GM18526 (cell line): Measurements from ENCODE around the gene SCAI.

Experiments used
- POLR2A ChIP-seq: IDR thresholded peaks from 3 replicates; pipeline ENCODE4 v1.6.1; 2011; ENCODE audit not compliant: insufficient read length; ENCODE audit errors: extremely low read depth

Gene SCAI

DNA sequence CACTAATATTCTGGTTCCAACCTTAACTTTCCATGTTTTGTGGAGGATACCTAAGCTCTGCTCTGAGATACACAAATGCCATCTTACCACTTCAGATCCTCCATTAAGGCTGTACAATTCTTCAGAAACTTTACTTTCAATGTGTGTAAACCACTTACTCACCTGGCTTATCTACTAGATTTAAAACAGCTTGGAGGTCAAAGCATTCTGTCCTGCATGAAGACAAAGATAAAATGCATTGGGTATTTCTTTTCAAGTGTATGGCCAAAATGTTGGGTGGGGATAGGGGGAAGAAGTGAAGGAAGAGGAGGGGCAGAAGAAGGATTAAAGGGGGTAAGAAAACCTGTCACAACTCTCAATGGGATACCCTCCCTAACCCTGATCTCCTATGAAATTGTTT, 203.4 kb downstream of the SCAI start:
- TF ChIP-seq POLR2A = no peak

DNA sequence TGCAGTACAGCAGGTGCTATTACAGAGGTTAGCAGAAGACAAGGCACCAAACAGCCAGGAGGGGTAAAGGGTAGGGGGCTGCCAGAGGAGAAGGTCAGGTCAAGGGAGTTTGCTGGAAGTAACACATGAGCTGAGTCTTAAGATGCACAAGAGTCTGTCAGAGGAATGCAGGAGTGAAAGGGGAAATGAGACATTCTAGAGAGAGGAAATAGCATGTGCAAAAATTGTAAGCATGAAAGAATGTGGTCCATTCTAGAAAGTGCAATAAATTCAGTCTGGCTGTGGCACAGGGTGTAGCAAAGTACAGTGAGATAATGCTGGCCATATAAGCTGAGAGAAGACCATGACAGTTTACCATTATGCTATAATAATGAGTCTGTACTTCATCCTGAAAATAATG, 209.0 kb downstream of the SCAI start:
- no peak for TF ChIP-seq POLR2A

DNA sequence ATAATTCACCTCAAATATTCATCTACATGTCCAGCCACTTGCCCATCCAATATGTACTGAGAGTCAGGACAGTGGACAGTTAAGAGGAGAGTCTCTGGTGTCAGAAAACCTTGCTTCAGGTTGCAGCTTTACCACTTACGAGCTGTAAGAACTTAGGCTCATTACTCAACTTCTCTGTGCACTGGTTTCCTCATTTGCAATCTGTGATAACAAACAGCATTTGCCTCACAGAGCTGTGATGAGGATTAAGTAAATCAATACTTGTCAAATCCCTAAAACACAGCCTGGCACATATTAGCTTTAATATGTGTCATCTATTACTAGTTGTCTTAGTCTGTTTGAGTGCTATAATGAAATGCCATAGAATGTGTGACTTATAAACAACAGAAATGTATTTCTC, 211.0 kb downstream of the SCAI start:
- TF ChIP-seq POLR2A = no peak

DNA sequence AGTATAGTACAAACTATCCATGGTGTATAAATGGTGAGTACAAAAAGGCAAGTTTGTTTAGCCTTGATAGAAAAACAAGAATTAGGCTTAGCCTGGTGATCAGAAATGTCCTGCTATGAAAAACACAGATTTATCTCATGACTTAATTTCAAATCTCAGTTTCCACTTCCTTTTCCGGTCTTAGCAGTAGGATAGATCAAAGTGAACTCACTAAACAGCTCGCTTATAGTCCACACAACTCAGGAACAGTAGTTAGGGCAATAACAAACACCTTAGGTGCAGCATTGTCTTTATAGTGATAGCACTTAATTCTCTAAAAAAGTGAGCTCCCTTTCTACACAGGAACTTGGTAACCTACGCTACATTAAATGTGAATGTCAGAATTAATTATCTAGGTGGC, 213.9 kb downstream of the SCAI start:
- no peak for TF ChIP-seq POLR2A

DNA sequence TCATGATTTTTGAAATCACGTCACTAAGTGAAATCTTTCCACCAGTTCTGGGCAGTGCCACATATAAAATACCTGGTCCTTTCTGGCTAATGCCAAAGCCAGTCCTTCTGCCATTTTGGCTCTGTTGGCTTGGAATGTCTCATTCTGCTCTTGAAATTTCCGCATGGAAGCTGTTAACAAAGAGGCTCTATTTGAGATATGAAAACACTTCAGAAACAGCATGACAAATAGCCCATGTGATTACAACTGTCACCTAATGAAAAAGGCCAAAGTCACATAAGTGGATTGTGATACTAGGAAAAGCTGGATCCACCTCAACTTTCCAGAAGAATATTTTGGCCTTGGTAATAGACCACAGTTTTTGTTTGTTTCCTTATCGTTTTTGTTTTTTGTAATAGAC, 215.2 kb downstream of the SCAI start:
- TF ChIP-seq POLR2A = no peak

DNA sequence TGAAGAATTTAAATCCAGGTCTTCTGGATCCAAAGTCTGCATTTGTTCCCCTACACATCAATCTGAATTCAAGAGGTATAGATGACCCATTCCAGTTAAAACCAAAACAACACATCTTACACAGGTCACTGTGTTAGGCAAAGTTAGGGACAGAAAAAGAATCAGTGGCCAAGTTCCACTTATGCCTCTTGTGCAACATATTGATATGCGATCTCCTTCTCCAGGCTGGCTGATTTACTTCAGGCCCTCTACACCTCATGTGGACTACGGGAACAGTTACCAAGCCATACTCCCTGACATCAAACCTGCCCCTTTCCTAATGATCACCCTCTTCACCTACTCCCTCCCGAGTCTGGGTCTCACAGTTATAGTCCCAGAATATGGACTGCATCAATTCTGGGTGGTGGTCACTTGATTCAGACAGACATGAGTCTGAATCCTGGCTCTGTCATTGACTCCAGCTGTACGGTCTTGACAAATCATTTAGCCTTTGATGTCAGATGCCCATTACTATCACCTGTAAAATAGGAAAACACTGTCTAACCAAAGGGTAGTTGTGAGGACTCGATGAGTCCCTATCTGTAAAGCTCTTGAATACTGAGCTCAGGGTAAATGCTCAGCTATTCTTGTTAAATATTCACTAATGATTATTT, 228.4 kb downstream of the SCAI start:
- no peak for TF ChIP-seq POLR2A

DNA sequence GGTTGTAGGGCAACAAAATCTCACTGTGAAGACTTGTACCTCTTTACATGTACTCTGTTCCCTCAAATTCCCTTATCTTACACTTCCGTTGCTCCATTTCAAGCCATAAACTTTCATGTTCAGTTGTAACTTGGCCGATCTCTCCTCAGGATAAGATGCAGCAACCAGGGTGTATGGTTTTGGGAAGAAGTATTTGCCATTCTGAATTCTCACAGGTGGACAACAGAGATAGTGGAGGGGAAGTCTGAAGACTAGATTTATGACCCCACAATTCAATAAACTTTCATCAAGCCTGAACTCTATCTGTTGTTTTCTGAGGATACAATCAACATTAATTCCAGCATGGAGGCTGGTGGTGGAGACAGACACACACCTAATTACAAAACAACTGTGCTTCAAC, 229.9 kb downstream of the SCAI start:
- TF ChIP-seq POLR2A = no peak

DNA sequence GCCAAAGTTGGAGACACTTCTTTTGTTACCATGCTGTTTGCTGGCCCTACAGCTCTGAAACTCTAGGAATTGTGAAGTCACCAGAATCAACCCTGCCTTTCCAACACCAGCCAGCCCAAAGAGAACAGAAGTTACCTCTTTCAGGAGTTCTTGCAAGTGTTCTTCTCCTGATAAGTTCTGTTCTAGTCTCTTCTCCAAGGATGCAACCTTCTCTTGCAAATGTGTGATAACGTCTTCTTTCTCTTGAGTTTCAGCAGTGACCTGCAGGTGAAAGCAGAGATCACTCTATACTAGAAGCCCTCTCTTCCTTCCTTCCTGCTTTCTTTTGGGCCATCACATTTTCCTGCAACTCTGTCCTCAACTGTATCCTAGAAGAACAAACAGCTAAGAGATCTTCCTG, 231.6 kb downstream of the SCAI start:
- no peak for TF ChIP-seq POLR2A

DNA sequence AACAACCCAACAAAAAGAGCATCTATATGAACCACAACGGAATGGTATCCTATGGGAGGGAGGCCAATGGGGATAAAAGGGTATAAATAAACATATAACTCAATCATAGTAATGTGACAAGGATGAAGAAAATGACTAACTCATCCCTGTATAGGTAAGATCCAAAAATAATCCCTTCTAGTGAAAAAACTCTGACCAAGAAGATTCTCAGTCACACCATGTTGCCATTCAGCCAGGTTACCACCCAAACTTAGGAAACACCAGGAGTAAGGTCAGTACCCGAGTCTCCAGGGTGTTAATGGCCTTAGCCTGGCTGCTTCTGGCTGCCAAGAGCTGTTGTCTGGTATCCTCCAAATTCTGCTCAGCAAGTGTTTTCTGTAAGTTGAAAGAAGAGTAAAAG, 235.2 kb downstream of the SCAI start:
- no peak for TF ChIP-seq POLR2A

DNA sequence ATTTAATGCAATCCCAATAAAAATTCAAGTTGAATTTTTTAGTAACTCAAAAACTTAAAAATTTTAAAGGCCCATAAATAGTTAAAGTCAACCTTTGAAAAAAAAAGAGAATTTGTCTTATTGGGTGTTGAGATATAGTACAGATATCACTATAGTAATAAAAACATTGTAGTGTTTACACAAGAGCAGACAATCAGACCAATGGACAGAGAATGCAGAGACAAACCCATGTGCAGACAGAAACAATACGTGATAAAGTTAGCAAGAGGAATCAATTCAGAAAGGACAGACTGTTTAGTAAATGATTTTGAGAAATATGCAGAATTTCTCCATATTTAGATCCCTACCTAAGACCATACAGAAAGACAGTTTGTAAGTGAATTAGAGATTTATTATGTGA, 236.4 kb downstream of the SCAI start:
- no peak for TF ChIP-seq POLR2A

DNA sequence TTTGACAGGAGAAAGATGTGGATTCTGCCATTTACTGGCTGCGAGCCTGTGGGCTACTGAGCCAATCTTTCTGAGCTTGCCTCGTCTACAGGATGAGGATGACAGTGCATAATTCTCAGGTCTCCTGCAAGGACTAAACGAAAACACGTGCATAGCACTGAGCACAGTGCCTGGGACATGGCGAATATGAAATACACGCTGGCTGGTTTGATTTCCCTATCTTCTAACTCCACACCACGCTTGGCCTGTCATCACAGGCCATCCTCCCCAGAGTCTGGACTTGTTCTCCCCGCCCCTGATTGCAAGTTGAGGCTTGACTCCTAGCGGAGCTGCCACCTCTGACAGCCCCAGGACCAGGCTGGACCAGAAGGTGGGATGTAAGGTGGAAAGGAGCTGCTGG, 243.5 kb downstream of the SCAI start:
- TF ChIP-seq POLR2A = no peak

DNA sequence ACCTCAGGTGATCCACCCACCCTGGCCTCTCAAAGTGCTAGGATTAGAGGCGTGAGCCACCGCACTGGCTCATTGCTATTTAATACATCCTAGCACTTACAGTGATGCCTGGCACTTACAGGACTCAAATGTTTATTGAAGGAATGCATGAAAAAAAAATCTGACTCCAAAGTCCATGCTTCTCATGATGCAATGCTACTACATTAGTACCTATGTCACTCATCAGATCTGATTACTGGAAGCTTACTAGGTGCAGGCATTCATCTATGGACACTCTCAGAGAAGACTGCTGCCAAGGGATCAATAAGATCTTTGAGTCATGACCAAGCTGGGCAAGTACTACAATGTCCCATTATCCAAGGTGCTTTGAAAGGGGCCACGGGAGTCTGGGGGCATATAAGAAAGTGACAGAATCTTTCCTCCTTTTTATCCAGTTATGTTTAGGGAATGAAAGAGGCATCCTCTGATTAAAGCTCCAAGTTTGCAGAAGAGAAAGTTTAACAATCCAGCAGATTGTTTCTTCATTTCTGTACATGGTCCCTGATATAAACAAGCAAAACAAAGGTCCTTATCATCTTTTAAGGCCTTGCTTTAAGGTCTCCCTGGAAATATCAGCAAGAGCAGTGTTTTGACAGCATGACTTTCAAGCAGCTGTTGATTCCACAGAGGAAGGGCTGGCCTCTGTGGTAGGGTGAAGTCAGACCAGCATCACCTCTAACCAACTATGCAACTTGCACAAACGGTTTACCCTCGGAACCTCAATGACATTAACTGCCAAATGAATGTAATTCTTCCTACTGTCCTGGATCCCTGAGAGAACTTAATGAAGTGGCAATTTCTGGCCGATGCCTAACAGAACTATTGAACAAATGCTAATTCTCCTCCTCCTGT, 245.5 kb downstream of the SCAI start:
- TF ChIP-seq POLR2A = no peak

DNA sequence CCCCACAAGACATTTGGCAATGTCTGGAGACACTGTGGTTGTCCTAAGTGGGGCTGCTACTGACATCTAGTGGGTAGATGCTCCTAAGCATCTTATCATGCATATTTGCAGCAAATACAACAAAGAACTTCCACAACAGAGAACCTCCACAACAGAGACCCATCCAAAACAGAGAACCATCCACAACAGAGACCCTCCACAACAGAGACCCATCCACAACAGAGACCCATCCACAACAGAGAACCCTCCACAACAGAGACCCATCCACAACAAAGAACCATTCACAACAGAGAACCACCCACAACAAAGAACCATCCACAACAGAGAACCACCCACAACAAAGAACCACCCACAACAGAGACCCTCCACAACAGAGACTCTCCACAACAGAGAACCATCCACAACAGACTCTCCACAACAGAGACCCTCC, 248.6 kb downstream of the SCAI start:
- TF ChIP-seq POLR2A = no peak

DNA sequence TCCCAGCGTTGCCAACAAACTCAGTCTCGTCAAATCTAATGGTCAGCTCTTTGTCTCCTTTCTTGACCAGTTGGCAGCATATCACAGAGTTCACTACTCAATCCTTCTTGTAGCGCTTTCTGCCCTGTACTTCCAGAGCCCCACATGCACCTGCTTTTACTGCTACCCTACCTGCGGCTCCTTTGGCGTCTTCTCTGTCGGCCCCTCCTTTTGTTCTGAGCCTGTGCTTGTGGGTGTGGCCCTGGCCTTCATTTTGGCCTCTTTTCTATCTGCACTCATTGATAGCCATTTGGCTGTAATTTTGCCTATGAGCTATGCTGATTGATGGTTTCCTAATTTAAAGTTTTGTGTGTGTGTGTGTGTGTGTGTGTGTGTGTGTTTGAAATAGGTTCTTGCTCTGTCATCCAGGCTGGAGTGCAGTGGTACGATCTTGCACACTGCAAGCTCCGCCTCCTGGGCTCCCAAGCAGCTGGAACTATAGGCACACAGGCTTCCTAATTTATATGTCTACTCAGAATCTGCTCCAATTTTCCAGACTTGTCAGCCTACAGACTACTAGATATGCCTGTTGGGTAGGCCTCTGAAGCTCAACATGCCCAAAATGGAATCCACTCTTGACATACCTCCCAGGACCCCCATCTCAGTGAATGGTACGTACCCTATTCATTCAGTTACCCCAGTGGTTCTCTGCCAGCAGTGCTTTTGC, 249.1 kb downstream of the SCAI start:
- TF ChIP-seq POLR2A = no peak
